Transverse colon (tissue), 4 donors: Measurements from ENCODE around the gene NMRK2. TPM values are rescaled to one million over a fixed set of nuclear protein-coding genes. Genes with fewer than 3 reads are reported as not detected.

Source experiments
- DNase-seq: peaks from one replicate; pipeline ENCODE4 v3.0.0-alpha.2; 2019
- H3K27ac ChIP-seq, 4 donors: fragments of 200-600 bp; sonication (generic); 2 replicates each; pipeline ENCODE4 v1.5.1; 2016 to 2018; ENCODE audit warnings: inconsistent platforms in 4 of 4
- H3K27me3 ChIP-seq: fragments of 200-600 bp; sonication (generic); 2 replicates; pipeline ENCODE4 v1.5.1; 2017; ENCODE audit warnings: inconsistent platforms
- H3K36me3 ChIP-seq, 4 donors: fragments of 200-600 bp; sonication (generic); 2 replicates each; pipeline ENCODE4 v1.5.1; 2017 to 2019; ENCODE audit warnings: inconsistent platforms in 4 of 4
- H3K4me1 ChIP-seq, 4 donors: fragments of 200-600 bp; sonication (generic); 2 replicates each; pipeline ENCODE4 v1.5.1; 2017 to 2020; ENCODE audit warnings: inconsistent platforms in 4 of 4
- H3K4me3 ChIP-seq, 4 donors: fragments of 200-600 bp; sonication (generic); 1 replicate in 1 of 4; 2 replicates in 3 of 4; pipeline versions ENCODE4 v1.5.1 to v1.6.1; 2017 to 2019; ENCODE audit warnings: inconsistent platforms in 4 of 4
- H3K9me3 ChIP-seq, 2 donors: fragments of 200-600 bp; sonication (generic); 2 replicates each; pipeline ENCODE4 v1.5.1; 2017 to 2019; ENCODE audit warnings: inconsistent platforms in 2 of 2
- EP300 ChIP-seq: sonication (generic); formaldehyde crosslinking; IDR thresholded peaks from one replicate; pipeline ENCODE4 v1.6.1; 2017; ENCODE audit warnings: antibody characterized with exemption, low read depth
- POLR2A ChIP-seq: fragments of 450-650 bp; IDR thresholded peaks from one replicate; pipeline ENCODE4 v1.6.1; 2016; ENCODE audit warnings: antibody characterized with exemption, mild to moderate bottlenecking, moderate library complexity
- POLR2AphosphoS5 ChIP-seq, 3 donors: sonication (generic); formaldehyde crosslinking; IDR thresholded peaks; one replicate each; pipeline ENCODE4 v1.6.1; 2016; ENCODE audit warnings: antibody characterized with exemption in 3 of 3
- WGBS, 2 donors: methylation state at CpG; one replicate each; pipeline ENCODE4 v1.1.5; 2018; ENCODE audit warnings: low coverage in 1 of 2; 5-methylcytosine and 5-hydroxymethylcytosine counted together
- in situ Hi-C, 4 donors: fragments of 200-750 bp; cut with MboI; loops; one replicate each; pipeline versions ENCODE4 v1.15.0 to v1.15.1; 2017; ENCODE audit warnings: low sequenced_read_pairs in 3 of 4, low pct_ligation_motif_present in 1 of 4, low pct_unique_long_range_greater_than_20kb in 1 of 4
- intact Hi-C: fragments of 100-400 bp; cut with DNase I; formaldehyde crosslinking; loops from one replicate; pipeline ENCODE4 v1.15.1; 2023; ENCODE audit warnings: low total_unique reads
- total RNA-seq, 4 donors: library from RNA; depleted of rRNA; stranded (reverse); fragments of >200 nt; gene quantifications; one replicate each; pipeline ENCODE4 v1.1.0, GENCODE V29; 2016
- TF ChIP-seq, protein P1 (sequence below), 5 experiments: fragments of 200-600 bp in 3 of 5; fragments of 450-650 bp in 2 of 5; sonication (generic) in 3 of 5; IDR thresholded peaks; 1 replicate in 2 of 5; 2 replicates in 3 of 5; pipeline ENCODE4 v1.5.1; 2016 to 2017; ENCODE audit warnings: antibody characterized with exemption in 5 of 5, inconsistent platforms in 3 of 5, mild to moderate bottlenecking in 2 of 5, moderate library complexity in 1 of 5

Gene NMRK2
- total RNA-seq, 4 donors from 2014 or later, result 0.41 TPM; not detected in 3

DNA sequence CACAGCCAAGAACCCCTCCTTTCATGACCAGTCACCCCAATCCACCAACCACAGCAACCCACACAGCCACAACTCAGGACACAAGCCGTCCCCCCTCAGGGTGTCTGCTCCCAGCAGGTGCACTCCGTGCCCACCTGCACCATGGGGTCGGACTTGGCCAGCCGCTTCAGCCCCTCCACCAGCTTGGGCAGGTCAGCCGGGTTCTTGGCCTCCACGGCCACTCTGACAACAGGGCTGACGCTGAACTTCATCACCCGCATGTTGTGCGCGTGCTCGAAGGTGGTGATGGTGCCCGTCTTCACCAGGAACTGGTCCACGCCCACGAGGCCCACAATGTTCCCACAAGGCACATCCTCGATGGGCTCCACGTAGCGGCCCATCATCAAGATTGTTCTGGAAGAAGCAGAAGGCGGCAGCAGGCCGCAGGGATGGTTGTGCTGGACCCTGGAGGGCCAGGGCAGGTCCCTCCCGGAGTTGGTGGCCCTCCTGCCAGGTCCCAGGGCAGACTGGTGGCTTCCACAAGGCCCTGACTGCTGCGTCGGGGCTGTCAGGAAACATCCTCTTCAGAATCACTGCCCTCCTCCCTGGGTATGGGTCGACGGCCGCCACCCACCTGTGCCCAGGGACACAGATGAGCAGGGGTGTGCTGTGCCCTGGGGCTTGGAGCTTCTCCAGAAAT lies 46.9 kb downstream of the NMRK2 start:
- intact Hi-C loops, result no loop called here
- in situ Hi-C loops, result loop anchor here in 2 of 4 donors (10.0 to 25.0 kb wide), 2 partner anchors 157 to 205 kb away; partner anchors contain the start of genes ANKRD24 (in 2 of the 2) and SIRT6 (in 2 of the 2)
- DNase-seq, result no peak
- TF ChIP-seq POLR2A (no peak), POLR2AphosphoS5 (IDR thresholded peaks at IDR 0.05) (peak in 1 of 3 donors; percentile 19)
- Histone ChIP-seq H3K4me3 (no peak overlapping the region), H3K36me3 (peaks cover 0 to 85% (median 39%) of the 10 kb centered on the region in 4 donors), H3K4me1 (peaks cover 8 to 18% (median 13%) of the 10 kb centered on the region in 4 donors), H3K9me3 (no peaks in the 10 kb centered on the region), H3K27me3 (no peaks in the 10 kb centered on the region), H3K27ac (no peak overlapping the region)
- 93% methylated on average over 21 of the region's 25 CpGs; no CpG with 5 or more reads in 1 of the 2 donors for WGBS, 2 donors

DNA sequence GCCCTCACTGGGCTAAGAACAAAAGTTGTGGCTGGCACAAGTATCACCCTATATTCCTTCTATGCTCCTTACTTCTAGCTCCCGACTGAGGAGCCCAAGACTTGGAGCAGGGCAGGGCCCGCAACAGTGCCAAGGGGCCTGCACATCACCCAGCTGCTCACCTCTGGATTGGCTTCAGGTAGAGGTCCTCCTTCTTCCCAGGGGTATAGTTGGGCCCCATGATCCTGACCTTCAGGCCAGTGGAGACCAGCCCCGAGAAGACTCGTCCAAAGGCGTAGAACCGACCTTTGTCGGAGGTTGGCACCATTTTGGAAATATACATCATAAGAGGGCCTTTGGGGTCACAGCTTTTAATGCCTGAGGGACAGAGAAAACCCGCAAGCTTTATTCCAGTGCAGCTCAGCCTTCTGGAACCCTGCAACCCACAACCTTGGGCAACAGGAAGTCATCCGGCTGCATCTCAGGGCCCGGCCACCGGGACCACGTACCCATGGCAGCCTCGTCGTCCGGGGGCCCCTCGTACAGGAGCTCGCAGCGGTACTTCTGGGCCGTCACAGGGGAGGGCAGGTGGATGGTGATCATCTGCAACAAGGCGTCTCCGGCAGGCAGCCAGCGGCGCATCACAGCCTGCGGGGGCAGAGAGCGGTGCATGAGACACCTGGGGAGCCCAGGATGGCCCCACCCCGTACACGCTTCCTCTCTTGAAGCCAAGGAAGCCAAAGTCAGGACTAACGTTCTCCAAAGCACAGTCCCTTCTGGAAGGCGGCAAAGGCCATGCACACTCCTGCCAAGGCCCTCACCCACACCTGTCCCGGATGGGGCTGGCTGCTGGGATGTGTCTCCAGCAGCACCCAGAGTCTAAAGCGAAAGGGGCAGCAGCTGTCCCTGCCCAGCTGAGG lies 47.7 kb downstream of the NMRK2 start:
- H3K4me1 ChIP-seq, result peaks cover 8 to 21% (median 16%) of the 10 kb centered on the region in 4 donors
- H3K9me3 ChIP-seq, result no peaks in the 10 kb centered on the region
- peaks cover 0 to 84% (median 39%) of the 10 kb centered on the region in 4 donors for H3K36me3 ChIP-seq
- H3K4me3 ChIP-seq, result no peak overlapping the region
- TF ChIP-seq POLR2AphosphoS5 (IDR thresholded peaks at IDR 0.05), result peak in 2 of 3 donors; percentile 11 to 14
- TF ChIP-seq EP300, result no peak
- no peak for DNase-seq
- no peak overlapping the region for H3K27ac ChIP-seq
- intact Hi-C loops, result no loop called here
- 87% methylated on average over 31 of the region's 31 CpGs; no CpG with 5 or more reads in 1 of the 2 donors for WGBS, 2 donors
- no peaks in the 10 kb centered on the region for H3K27me3 ChIP-seq
- in situ Hi-C loops, result loop anchor here in 2 of 4 donors (10.0 to 25.0 kb wide), 2 partner anchors 157 to 204 kb away; partner anchors contain the start of genes ANKRD24 (in 2 of the 2) and SIRT6 (in 2 of the 2)

DNA sequence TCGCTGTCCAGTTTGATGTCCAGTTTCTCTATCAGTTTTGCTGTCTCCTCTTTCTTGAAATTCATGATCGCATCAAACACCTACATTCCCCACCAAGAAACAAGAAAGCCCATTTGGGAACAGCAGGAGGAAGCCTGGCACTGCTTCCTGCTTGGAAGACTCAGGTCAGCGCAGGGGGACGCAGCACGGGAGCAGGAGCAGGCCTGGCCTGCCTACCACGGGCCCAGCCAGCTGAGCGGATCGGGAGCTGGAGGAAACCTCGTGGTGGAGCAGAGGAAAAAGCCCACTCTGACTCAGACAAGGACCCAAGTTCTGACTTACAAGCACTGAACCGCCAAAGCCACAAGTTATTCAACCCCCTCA lies 48.5 kb downstream of the NMRK2 start:
- Histone ChIP-seq H3K27me3 (no peaks in the 10 kb centered on the region), H3K27ac (no peak overlapping the region), H3K4me3 (no peak overlapping the region), H3K9me3 (no peaks in the 10 kb centered on the region), H3K4me1 (peaks cover 10 to 27% (median 23%) of the 10 kb centered on the region in 4 donors), H3K36me3 (peaks cover 0 to 76% (median 39%) of the 10 kb centered on the region in 4 donors)
- no peak for DNase-seq
- intact Hi-C loops, result no loop called here
- 80 to 95% methylated on average over 1 to 10 of the region's 10 CpGs for WGBS, 2 donors
- TF ChIP-seq POLR2AphosphoS5 (IDR thresholded peaks at IDR 0.05) (no peak), POLR2A (no peak), EP300 (no peak)
- TF ChIP-seq, protein P1, sequence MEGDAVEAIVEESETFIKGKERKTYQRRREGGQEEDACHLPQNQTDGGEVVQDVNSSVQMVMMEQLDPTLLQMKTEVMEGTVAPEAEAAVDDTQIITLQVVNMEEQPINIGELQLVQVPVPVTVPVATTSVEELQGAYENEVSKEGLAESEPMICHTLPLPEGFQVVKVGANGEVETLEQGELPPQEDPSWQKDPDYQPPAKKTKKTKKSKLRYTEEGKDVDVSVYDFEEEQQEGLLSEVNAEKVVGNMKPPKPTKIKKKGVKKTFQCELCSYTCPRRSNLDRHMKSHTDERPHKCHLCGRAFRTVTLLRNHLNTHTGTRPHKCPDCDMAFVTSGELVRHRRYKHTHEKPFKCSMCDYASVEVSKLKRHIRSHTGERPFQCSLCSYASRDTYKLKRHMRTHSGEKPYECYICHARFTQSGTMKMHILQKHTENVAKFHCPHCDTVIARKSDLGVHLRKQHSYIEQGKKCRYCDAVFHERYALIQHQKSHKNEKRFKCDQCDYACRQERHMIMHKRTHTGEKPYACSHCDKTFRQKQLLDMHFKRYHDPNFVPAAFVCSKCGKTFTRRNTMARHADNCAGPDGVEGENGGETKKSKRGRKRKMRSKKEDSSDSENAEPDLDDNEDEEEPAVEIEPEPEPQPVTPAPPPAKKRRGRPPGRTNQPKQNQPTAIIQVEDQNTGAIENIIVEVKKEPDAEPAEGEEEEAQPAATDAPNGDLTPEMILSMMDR (IDR thresholded peaks at IDR 0.05), result no peak
- in situ Hi-C loops, result loop anchor here in 2 of 4 donors (10.0 to 25.0 kb wide), 2 partner anchors 156 to 203 kb away; partner anchors contain the start of genes ANKRD24 (in 2 of the 2) and SIRT6 (in 2 of the 2)

- peak in 1 of 3 donors; percentile 8 for TF ChIP-seq POLR2AphosphoS5 (IDR thresholded peaks at IDR 0.05)
- no peak for TF ChIP-seq POLR2A
- Histone ChIP-seq H3K4me3 (no peak overlapping the region), H3K9me3 (no peaks in the 10 kb centered on the region), H3K27ac (no peak overlapping the region), H3K27me3 (no peaks in the 10 kb centered on the region), H3K36me3 (peaks cover 0 to 70% (median 37%) of the 10 kb centered on the region in 4 donors), H3K4me1 (peaks cover 16 to 34% (median 29%) of the 10 kb centered on the region in 4 donors)
- WGBS, 2 donors, result 87 to 90% methylated on average over 2 to 39 of the region's 39 CpGs
- in situ Hi-C loops (loop anchor here in 2 of 4 donors (10.0 to 25.0 kb wide), 2 partner anchors 155 to 203 kb away; partner anchors contain the start of genes ANKRD24 (in 2 of the 2) and SIRT6 (in 2 of the 2)), intact Hi-C loops (no loop called here)
- no peak for DNase-seq
Measured at GRCh38 chr19:3981736-3982681, 49.1 kb downstream of the NMRK2 start.
